ENCODE measurements around the gene TSHB. TPM values are rescaled to one million over a fixed set of nuclear protein-coding genes. Genes with fewer than 3 reads are reported as not detected.

The TSHB gene
- total RNA-seq, result not detected in 2 replicates

GRCh38 chr1:115029526-115029925 is at the start of gene TSHB:
TSHB (plus strand) TSS chr1:115029826; CDS start chr1:115033363, 3,537 bp downstream.

Other genes with a start within 250 kb of the TSHB start
- 29.1 and 35.1 TPM in 2 replicates for gene SIKE1, start 249.1 kb upstream of the TSHB start, total RNA-seq
- gene SYCP1, start 175.0 kb upstream of the TSHB start, total RNA-seq, result not detected in 2 replicates
- gene TSPAN2, start 59.7 kb downstream of the TSHB start, total RNA-seq, result not detected in 2 replicates

Measured in placental pericyte (primary cell).